HepG2 (cell line): ENCODE measurements around the gene FBLL1. TPM values are rescaled to one million over a fixed set of nuclear protein-coding genes. Genes with fewer than 3 reads are reported as not detected.

Experiments used
- AGO1 ChIP-seq: fragments of 200-400 bp; formaldehyde crosslinking; IDR thresholded peaks from 2 replicates; pipeline ENCODE4 v1.6.1; 2017; ENCODE audit warnings: mild to moderate bottlenecking, low read depth, low read length, moderate library complexity; ENCODE audit not compliant: poor library complexity, severe bottlenecking
- ARNT ChIP-seq: fragments of 450-650 bp; IDR thresholded peaks from 2 replicates; pipeline ENCODE4 v1.6.1; 2017
- ATF6 ChIP-seq: sonication (generic); formaldehyde crosslinking; conservative IDR thresholded peaks from 2 replicates; pipeline ENCODE4 v1.4.0; 2020; ENCODE audit warnings: missing genetic modification reagents
- DMAP1 ChIP-seq: IDR thresholded peaks from 2 replicates; pipeline ENCODE4 v1.6.1; 2016
- EED ChIP-seq: sonication (generic); formaldehyde crosslinking; IDR thresholded peaks from 2 replicates; pipeline ENCODE4 v1.5.0; 2020; ENCODE audit warnings: mild to moderate bottlenecking, missing genetic modification reagents
- FOXA3 ChIP-seq: IDR thresholded peaks from 2 replicates; pipeline ENCODE4 v1.6.1; 2016; ENCODE audit warnings: missing genetic modification reagents, missing compliant biosample characterization
- IRF9 ChIP-seq: sonication (generic); formaldehyde crosslinking; IDR thresholded peaks from 2 replicates; pipeline ENCODE4 v1.8.0; 2022; ENCODE audit warnings: missing genetic modification reagents, mild to moderate bottlenecking, borderline replicate concordance
- KDM5A ChIP-seq: fragments of 200-600 bp; sonication (generic); IDR thresholded peaks from 2 replicates; pipeline ENCODE4 v1.7.0; 2018; ENCODE audit warnings: antibody characterized with exemption, mild to moderate bottlenecking, low read length, borderline replicate concordance
- KLF12 ChIP-seq: sonication (generic); formaldehyde crosslinking; IDR thresholded peaks from 2 replicates; pipeline ENCODE4 v1.4.0; 2020; ENCODE audit warnings: missing genetic modification reagents, borderline replicate concordance
- MXD1 ChIP-seq: sonication (generic); formaldehyde crosslinking; IDR thresholded peaks from 2 replicates; pipeline ENCODE4 v1.4.0; 2020; ENCODE audit warnings: mild to moderate bottlenecking, missing genetic modification reagents
- NR2C2 ChIP-seq: sonication (generic); formaldehyde crosslinking; IDR thresholded peaks from 2 replicates; pipeline ENCODE4 v1.4.0; 2020; ENCODE audit warnings: missing genetic modification reagents, mild to moderate bottlenecking, moderate library complexity, borderline replicate concordance
- RBM39 ChIP-seq: fragments of 200-400 bp; formaldehyde crosslinking; IDR thresholded peaks from one replicate; pipeline ENCODE4 v1.6.1; 2018; ENCODE audit warnings: antibody characterized with exemption, mild to moderate bottlenecking, low read depth, low read length; ENCODE audit not compliant: poor library complexity, severe bottlenecking
- TBX2 ChIP-seq: sonication (generic); formaldehyde crosslinking; IDR thresholded peaks from 2 replicates; pipeline ENCODE4 v1.5.0; 2020; ENCODE audit warnings: missing genetic modification reagents, mild to moderate bottlenecking, borderline replicate concordance
- YY1 ChIP-seq: IDR thresholded peaks from 2 replicates; pipeline ENCODE4 v1.6.1; 2011; ENCODE audit warnings: low read length, low read depth, moderate library complexity, mild to moderate bottlenecking; ENCODE audit not compliant: insufficient read depth, insufficient replicate concordance
- ZBTB34 ChIP-seq: sonication (generic); formaldehyde crosslinking; IDR thresholded peaks from 2 replicates; pipeline ENCODE4 v1.8.0; 2022; ENCODE audit warnings: mild to moderate bottlenecking, missing genetic modification reagents
- ZBTB7B ChIP-seq: sonication (generic); formaldehyde crosslinking; IDR thresholded peaks from 2 replicates; pipeline ENCODE4 v1.4.0; 2020; ENCODE audit warnings: missing genetic modification reagents
- ZC3H4 ChIP-seq: sonication (generic); formaldehyde crosslinking; IDR thresholded peaks from 2 replicates; pipeline ENCODE4 v1.4.0; 2020; ENCODE audit warnings: missing genetic modification reagents, borderline replicate concordance
- ZNF337 ChIP-seq: sonication (generic); formaldehyde crosslinking; IDR thresholded peaks from 2 replicates; pipeline ENCODE4 v1.5.1; 2020; ENCODE audit warnings: missing genetic modification reagents, low read depth, mild to moderate bottlenecking, borderline replicate concordance
- ZNF34 ChIP-seq: sonication (generic); formaldehyde crosslinking; IDR thresholded peaks from 2 replicates; pipeline ENCODE4 v1.4.0; 2020; ENCODE audit warnings: mild to moderate bottlenecking, missing genetic modification reagents, borderline replicate concordance
- ZNF512 ChIP-seq: sonication (generic); formaldehyde crosslinking; IDR thresholded peaks from 2 replicates; pipeline ENCODE4 v1.4.0; 2020; ENCODE audit warnings: mild to moderate bottlenecking, missing genetic modification reagents
- ZNF879 ChIP-seq: sonication (generic); formaldehyde crosslinking; IDR thresholded peaks from 2 replicates; pipeline ENCODE4 v1.8.1; 2023; ENCODE audit warnings: missing genetic modification reagents
- polyA plus RNA-seq, 8 experiments: library from polyadenylated mRNA; depleted of rRNA in 3 of 8; stranded (reverse) in 7 of 8; unstranded in 1 of 8; fragments of >200 nt; fragmentation: Illumina TruSeq in 4 of 8; extraction: Trizol in 4 of 8; gene quantifications; 2 replicates each; pipeline versions ENCODE4 v1.2.1 to v1.2.3, GENCODE V29; 2011 to 2016; ENCODE audit warnings: low read depth in 4 of 8, missing spikeins in 1 of 8, mixed read lengths in 1 of 8; ENCODE audit not compliant: insufficient read depth in 1 of 8
- total RNA-seq, 5 experiments: library from RNA; depleted of rRNA; stranded (reverse); fragments of >200 nt; fragmentation: Illumina TruSeq; extraction: Trizol; gene quantifications; 2 replicates each; pipeline ENCODE4 v1.2.3, GENCODE V29; 2016; ENCODE audit warnings: low read depth in 1 of 5

The FBLL1 gene
- total and polyA plus RNA-seq, 2 of the 13 experiments (the other 11 are each of a cell fraction or from before 2014, with no cell fraction given) = 0.17 to 0.18 TPM

DNA sequence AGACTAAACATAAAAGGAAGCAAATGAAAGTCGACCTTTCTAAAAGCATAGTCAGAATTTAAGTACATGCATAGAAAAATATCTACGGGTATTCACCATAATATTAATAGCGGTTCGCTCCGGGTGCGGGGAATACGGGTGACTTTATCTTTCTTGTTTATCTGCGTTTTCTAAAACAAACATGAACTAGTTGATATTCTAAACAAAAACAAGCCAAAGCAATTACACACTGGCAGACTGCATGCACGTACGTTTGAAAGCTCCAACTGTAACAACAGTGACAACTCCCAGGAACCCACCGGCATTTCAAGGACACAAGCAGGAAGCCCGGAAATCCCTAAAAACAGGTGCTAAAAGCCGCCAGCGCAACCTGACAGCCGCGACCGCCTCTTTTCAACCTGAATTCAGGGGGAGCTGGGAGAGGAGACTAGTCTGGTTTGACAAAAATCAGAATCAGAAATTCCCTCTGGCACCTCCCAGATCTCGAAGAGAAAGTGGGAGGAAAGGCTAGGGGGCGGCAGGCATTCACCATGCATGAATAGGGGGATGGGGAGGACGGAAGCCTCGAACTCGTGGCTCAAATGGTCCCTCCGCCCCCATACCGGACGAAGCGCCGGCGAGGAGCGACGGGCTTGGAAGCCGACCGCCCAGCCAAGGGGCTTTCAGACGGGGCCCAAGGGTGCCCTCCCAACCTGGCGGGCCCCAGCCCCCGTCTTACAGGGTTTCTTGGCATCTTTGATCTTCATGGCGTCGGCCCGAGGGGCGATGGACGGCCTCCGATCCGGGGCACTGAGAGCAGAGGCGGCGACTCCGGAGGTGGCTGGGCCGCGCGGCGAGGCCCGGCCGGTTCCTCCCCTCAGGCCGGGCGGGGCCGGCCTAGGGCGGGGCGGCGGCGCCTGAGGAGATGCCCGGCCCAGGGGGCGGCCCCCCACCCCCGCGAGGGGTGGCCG is 49.7 kb downstream of the FBLL1 start, which contains the start of gene PANK3 (continued):
- TF ChIP-seq ZBTB34 (CRISPR knock-in tag) (no peak), DMAP1 (CRISPR knock-in tag) (peak; percentile 18; the same call in 1 of the 2 replicates), ZNF337 (CRISPR knock-in tag) (peak; percentile 73; the same call in 1 of the 2 replicates), NR2C2 (no peak), ZNF512 (CRISPR knock-in tag) (no peak), IRF9 (CRISPR knock-in tag) (peak; percentile 18; the same call in 1 of the 2 replicates), ZNF34 (CRISPR knock-in tag) (0 out of 2 replicates have a peak, but pooled peaks have one; percentile 18), ATF6 (no peak; the same call in 1 of the 2 replicates), FOXA3 (CRISPR knock-in tag) (peak; percentile 30; the same call in 1 of the 2 replicates), ZNF879 (CRISPR knock-in tag) (peak; percentile 70; the same call in 1 of the 2 replicates), KDM5A (peak; percentile 51; the same call in 1 of the 2 replicates), KLF12 (CRISPR knock-in tag) (peak; percentile 80), EED (CRISPR knock-in tag) (0 out of 2 replicates have a peak, but pooled peaks have one; percentile 31), TBX2 (CRISPR knock-in tag) (peak; percentile 63; the same call in 1 of the 2 replicates), ARNT (no peak), MXD1 (CRISPR knock-in tag) (peak; percentile 57; the same call in 1 of the 2 replicates), ZBTB7B (CRISPR knock-in tag) (no peak), RBM39 (no peak), YY1 (peak; percentile 24), AGO1 (no peak), ZC3H4 (CRISPR knock-in tag) (no peak)
